Common myeloid progenitor, CD34-positive (primary cell): Measurements from ENCODE around the gene POR.
"Not testable (repeated sequence)": the region's sequence is repeated elsewhere in the genome, so short reads cannot be mapped to it uniquely, and the experiment has no call there.

Source experiments
- CTCF ChIA-PET: fragments of 350-600 bp; sonication (Branson Sonifier 250); formaldehyde crosslinking; loops from one replicate; lab custom pipeline; 2021; ENCODE audit warnings: antibody characterized with exemption; lab: Charles Lee
- POLR2A ChIA-PET: fragments of 350-600 bp; sonication (Branson Sonifier 250); formaldehyde crosslinking; loops from one replicate; lab custom pipeline; 2021; ENCODE audit warnings: antibody characterized with exemption; lab: Charles Lee
- DNase-seq, 3 donors: peaks; one replicate each; pipeline versions ENCODE4 v3.0.0 to v3.0.0-alpha.2; 2013
- H3K27ac ChIP-seq, 2 experiments: 1 replicate in 1 of 2; 2 replicates in 1 of 2; pipeline ENCODE4 v1.7.0; 2013; ENCODE audit warnings: inconsistent platforms in 2 of 2, low read length in 2 of 2, mild to moderate bottlenecking in 2 of 2, low read depth in 1 of 2, moderate library complexity in 1 of 2; ENCODE audit not compliant: severe bottlenecking in 2 of 2, insufficient read depth in 1 of 2, poor library complexity in 1 of 2
- H3K27me3 ChIP-seq, 5 experiments: replicated peaks in 2 of 5; 1 replicate in 3 of 5; 2 replicates in 2 of 5; pipeline versions ENCODE4 v1.6.1 to v1.7.0; 2013; ENCODE audit warnings: low read length in 4 of 5, mild to moderate bottlenecking in 2 of 5, moderate library complexity in 2 of 5, inconsistent platforms in 1 of 5; ENCODE audit not compliant: insufficient read depth in 5 of 5, control insufficient read depth in 4 of 5
- H3K36me3 ChIP-seq, 4 experiments: 1 replicate in 2 of 4; 2 replicates in 2 of 4; pipeline versions ENCODE4 v1.6.1 to v1.7.0; 2013; ENCODE audit warnings: low read length in 3 of 4, control low read depth in 1 of 4, mild to moderate bottlenecking in 1 of 4; ENCODE audit not compliant: control insufficient read depth in 4 of 4, insufficient read depth in 4 of 4
- H3K4me1 ChIP-seq, 4 experiments: 1 replicate in 3 of 4; 2 replicates in 1 of 4; pipeline versions ENCODE4 v1.6.1 to v1.7.1; 2013; ENCODE audit warnings: low read length in 3 of 4, mild to moderate bottlenecking in 3 of 4, control low read depth in 1 of 4, inconsistent platforms in 1 of 4, moderate library complexity in 1 of 4; ENCODE audit not compliant: control insufficient read depth in 4 of 4, insufficient read depth in 4 of 4; ENCODE audit errors: control extremely low read depth in 1 of 4
- H3K4me3 ChIP-seq, 7 experiments: 1 replicate in 4 of 7; 2 replicates in 3 of 7; pipeline versions ENCODE4 v1.5.1 to v1.7.0; 2013; ENCODE audit warnings: mild to moderate bottlenecking in 7 of 7, low read length in 6 of 7, moderate library complexity in 6 of 7, inconsistent platforms in 2 of 7, low read depth in 2 of 7, control low read depth in 1 of 7; ENCODE audit not compliant: insufficient read depth in 4 of 7, control insufficient read depth in 1 of 7; ENCODE audit errors: extremely low read depth in 1 of 7
- H3K9me3 ChIP-seq, 5 experiments: 1 replicate in 4 of 5; 2 replicates in 1 of 5; pipeline versions ENCODE4 v1.6.1 to v1.7.1; 2013; ENCODE audit warnings: low read length in 4 of 5, mild to moderate bottlenecking in 2 of 5, inconsistent platforms in 1 of 5, low read depth in 1 of 5, moderate library complexity in 1 of 5; ENCODE audit not compliant: control insufficient read depth in 4 of 5, insufficient read depth in 2 of 5; ENCODE audit errors: control extremely low read depth in 1 of 5
- WGBS: methylation state at CpG from one replicate; pipeline ENCODE4 v1.1.5; 2013; ENCODE audit not compliant: insufficient coverage; 5-methylcytosine and 5-hydroxymethylcytosine counted together

The POR gene

DNA sequence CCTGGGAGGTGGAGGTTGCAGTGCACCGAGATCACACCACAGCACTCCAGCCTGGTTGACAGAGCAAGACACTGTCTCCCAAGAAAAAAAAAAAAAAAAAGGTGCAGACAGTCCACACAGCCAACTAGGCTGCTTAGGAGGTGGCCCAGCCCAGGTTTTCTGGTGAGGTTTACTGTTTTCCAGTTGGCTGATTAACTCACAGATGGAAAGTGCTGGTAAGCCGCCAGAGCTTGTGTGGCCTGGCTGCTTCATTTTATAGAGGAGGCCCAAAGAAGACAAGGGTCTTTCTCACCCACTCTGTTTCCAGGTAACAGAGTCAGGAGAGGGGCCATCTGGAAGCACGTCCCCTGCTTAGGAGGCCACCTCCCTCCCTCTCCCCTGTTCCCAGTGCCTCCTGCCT, 29.9 kb upstream of the POR start:
- Histone ChIP-seq H3K4me1 (peaks cover under 1 to 14% (median 8%) of the 10 kb centered on the region in 4 experiments), H3K36me3 (peaks cover 4 to 69% (median 47%) of the 10 kb centered on the region in 4 experiments), H3K9me3 (no peaks in the 10 kb centered on the region), H3K27ac (no peak overlapping the region), H3K4me3 (no peak overlapping the region), H3K27me3 (no peaks in the 10 kb centered on the region)
- no peak for DNase-seq
- ChIA-PET CTCF (interaction anchor here (1.0 kb wide), 1 partner anchor 12 kb away, joined by 3 read pairs; no protein-coding TSS in a partner anchor), POLR2A (no interaction called here)
- 97% methylated on average over 3 of the region's 3 CpGs for WGBS

DNA sequence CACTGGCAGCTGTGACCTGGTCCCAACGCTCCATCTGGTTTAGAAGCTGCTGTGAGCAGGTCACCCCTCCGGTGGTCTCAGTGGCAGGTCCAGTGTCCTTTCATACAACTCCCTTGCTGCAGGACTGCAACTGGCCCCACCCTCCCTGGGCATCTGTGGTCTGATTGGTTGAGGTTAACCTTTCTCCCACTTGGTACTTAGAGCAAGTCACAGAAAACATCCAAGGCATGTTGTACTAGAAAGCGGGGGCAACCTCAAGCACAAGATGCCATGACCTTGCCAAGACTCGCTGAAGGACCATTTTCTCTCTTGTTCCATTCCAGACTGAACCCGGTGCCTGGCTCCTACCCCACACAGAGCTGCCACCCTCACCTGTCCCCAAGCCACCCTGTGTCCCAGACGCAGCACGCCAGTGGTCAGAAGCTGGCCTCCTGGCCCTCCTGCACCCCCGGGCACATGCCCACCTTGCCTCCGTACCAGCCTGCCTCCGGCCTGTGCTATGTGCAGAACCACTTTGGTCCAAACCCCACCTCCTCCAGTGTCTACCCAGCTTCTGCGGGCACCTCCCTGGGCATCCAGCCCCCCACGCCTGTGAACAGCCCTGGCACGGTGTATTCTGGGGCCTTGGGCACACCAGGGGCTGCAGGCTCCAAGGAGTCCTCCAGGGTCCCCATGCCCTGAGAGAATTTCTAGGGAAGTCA, 27.1 kb upstream of the POR start:
- Histone ChIP-seq H3K4me3 (no peak overlapping the region), H3K9me3 (no peaks in the 10 kb centered on the region), H3K27ac (no peak overlapping the region), H3K27me3 (no peaks in the 10 kb centered on the region), H3K4me1 (peaks cover 0 to 10% (median 7%) of the 10 kb centered on the region in 4 experiments), H3K36me3 (peaks cover 3 to 50% (median 35%) of the 10 kb centered on the region in 4 experiments)
- WGBS = 98% methylated on average over 11 of the region's 13 CpGs
- ChIA-PET POLR2A (interaction anchor here (1.0 kb wide), 1 partner anchor 133 kb away, joined by 3 read pairs; no protein-coding TSS in a partner anchor), CTCF (no interaction called here)
- no peak for DNase-seq

- no peaks in the 10 kb centered on the region for H3K27me3 ChIP-seq
- peaks cover 0 to 43% (median 32%) of the 10 kb centered on the region in 4 experiments for H3K36me3 ChIP-seq
- H3K4me1 ChIP-seq = peaks cover 0 to 10% (median 7%) of the 10 kb centered on the region in 4 experiments
- H3K9me3 ChIP-seq = no peaks in the 10 kb centered on the region
- no peak overlapping the region for H3K4me3 ChIP-seq
- DNase-seq = no peak
- H3K27ac ChIP-seq = no peak overlapping the region
- ChIA-PET CTCF (no interaction called here), POLR2A (interaction anchor here (1.0 kb wide), 1 partner anchor 132 kb away, joined by 3 read pairs; no protein-coding TSS in a partner anchor)
- 81% methylated on average over 20 of the region's 23 CpGs for WGBS
Observed at GRCh38 chr7:75888464-75889222, 26.3 kb upstream of the POR start.

- POLR2A ChIA-PET = no interaction called here
- H3K9me3 ChIP-seq = no peaks in the 10 kb centered on the region
- peaks cover 0 to 10% (median 7%) of the 10 kb centered on the region in 4 experiments for H3K4me1 ChIP-seq
- over 99% methylated on average over 11 of the region's 11 CpGs for WGBS
- peaks cover 0 to 37% (median 27%) of the 10 kb centered on the region in 4 experiments for H3K36me3 ChIP-seq
- H3K27me3 ChIP-seq = no peaks in the 10 kb centered on the region
- no peak overlapping the region for H3K27ac ChIP-seq
- CTCF ChIA-PET = interaction anchor here (2.1 to 2.8 kb wide), 2 partner anchors 23 to 131 kb away, joined by 5 to 6 read pairs; no protein-coding TSS in a partner anchor
- no peak for DNase-seq
- no peak overlapping the region for H3K4me3 ChIP-seq
Observed at GRCh38 chr7:75889223-75889825, 25.6 kb upstream of the POR start.

GRCh38 chr7:75889826-75890225, 25.1 kb upstream of the POR start:
- peaks cover 0 to 33% (median 24%) of the 10 kb centered on the region in 4 experiments for H3K36me3 ChIP-seq
- no peaks in the 10 kb centered on the region for H3K9me3 ChIP-seq
- CTCF ChIA-PET = interaction anchor here (2.1 to 2.8 kb wide), 2 partner anchors 24 to 130 kb away, joined by 5 to 6 read pairs; no protein-coding TSS in a partner anchor
- no peak overlapping the region for H3K27ac ChIP-seq
- POLR2A ChIA-PET = no interaction called here
- H3K4me1 ChIP-seq = peaks cover 0 to 10% (median 7%) of the 10 kb centered on the region in 4 experiments
- no peak overlapping the region for H3K4me3 ChIP-seq
- H3K27me3 ChIP-seq = no peaks in the 10 kb centered on the region
- no peak for DNase-seq
- WGBS = 98% methylated on average over 7 of the region's 11 CpGs

DNA sequence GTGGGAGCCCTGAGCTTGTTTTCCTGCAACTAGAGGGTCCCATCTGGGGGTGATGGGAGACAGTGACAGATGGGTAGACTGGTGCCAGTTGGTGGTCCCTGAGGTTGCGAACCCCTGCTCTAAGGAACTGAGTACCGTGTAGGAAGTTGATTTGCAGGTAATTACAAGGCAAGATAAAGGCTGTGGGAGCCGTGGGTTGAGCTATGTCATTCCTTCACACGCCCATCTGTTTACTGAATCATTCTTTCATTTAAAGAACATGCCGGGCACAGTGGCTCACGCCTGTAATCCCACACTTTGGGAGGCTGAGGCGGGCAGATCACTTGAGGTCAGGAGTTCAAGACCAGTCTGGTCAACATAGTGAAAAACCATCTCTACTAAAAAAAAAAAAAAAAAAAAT, 23.7 kb upstream of the POR start:
- peaks cover 0 to 20% (median 11%) of the 10 kb centered on the region in 4 experiments for H3K36me3 ChIP-seq
- H3K4me3 ChIP-seq, POLR2A ChIA-PET, H3K27me3 ChIP-seq, DNase-seq, H3K27ac ChIP-seq, H3K9me3 ChIP-seq, H3K4me1 ChIP-seq: not testable (repeated sequence)
- CTCF ChIA-PET = interaction anchor here (2.1 to 2.8 kb wide), 2 partner anchors 25 to 129 kb away, joined by 5 to 6 read pairs; no protein-coding TSS in a partner anchor
- 76% methylated on average over 2 of the region's 7 CpGs for WGBS
